Articular chondrocyte of knee joint (primary cell): Measurements from ENCODE around the gene GET3. TPM values are rescaled to one million over a fixed set of nuclear protein-coding genes. Genes with fewer than 3 reads are reported as not detected.

Experiments
- small RNA-seq: library from RNA; depleted of rRNA; stranded (forward); fragments of <200 nt; gene quantifications from one replicate; pipeline ENCODE3, GENCODE V24; 2012
- total RNA-seq: library from RNA; depleted of rRNA; stranded (reverse); fragments of >200 nt; gene quantifications from 2 replicates; pipeline ENCODE4 v1.2.3, GENCODE V29; 2012

GET3 gene
- total RNA-seq = 75.5 and 78.6 TPM in 2 replicates

DNA sequence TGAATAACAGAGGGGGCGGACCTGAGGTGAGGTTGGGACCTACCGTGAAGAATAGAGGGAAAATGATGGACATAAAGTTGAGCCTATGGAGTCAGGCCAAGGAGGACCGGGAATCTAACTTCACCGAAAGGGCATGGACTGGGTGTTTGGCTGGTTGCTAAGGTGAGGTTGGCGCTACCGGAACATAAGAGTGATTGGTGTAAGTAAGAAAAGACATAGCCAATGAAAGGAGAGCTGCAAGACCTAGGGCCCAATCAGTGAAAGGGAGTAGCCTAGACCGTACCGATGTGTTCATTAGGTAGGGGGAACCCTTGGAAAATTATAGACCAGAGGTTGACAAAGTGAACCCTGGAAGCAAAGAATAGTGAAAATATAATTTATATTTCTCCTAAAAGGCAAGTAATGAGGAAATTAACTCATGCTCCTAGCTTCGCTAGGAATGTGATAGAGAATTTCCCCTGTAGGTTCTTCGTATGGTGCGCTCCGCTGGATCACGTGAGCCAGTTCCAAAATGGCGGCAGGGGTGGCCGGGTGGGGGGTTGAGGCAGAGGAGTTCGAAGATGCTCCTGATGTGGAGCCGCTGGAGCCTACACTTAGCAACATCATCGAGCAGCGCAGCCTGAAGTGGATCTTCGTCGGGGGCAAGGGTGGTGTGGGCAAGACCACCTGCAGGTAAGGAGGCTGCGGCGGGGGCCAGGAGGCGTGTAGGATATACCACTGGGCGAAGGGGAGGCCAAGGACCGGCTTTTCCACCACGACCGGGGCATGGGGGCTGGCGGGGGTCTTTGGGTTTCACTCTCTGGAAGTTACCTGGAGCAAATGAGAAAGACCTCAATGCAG is at the start of gene GET3:
TSS of gene GET3 (plus strand) at position 503 of the 840 bp plus-strand sequence. CDS start at position 512, 9 bp downstream.

DNA sequence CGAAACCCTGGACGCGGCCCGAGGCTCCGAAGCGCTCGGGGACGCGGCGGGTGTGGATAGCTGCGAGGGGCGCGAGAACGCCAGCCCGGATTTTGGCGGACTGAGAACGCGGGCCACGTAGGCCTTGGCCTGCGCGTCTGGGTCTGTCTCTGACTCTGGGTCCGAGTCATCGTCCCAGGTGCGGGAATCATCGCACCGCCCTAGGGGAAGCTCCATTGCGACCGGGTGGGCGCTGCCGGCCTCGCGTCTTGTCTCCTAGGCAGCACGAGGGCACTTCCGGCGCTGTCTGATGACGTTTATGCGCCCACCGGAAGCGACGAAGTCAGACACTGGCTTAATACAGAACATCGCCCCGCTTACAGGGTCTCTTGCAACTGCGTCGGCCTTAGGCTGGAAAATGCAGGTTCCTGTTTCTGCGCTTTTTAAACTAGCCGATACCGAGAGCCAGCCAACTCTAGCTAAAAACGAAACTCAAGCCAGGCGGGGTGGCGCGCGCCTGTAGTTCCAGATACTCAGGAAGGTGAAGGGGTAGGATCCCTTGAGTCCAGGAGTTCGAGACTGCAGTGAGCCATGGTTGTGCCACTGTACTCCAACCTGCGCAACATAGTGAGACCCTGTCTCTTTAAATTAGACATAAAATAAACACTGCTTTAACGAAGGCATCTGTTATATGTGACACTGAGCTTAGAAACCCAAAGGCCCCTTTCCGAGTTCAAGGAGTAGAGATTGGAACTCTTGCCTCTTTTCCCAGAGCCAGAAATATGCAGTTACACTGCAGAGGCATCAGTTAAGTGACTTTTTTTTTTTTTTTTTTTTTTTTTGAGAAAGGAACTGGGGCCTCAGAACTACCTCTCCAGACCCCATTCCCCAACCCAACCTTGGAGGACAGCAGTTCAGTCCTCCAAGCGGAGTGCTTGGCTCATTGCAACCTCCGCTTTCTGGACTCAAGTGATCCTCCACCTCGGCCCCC is 40.6 kb upstream of the GET3 start, which contains the start of gene FBXW9:
TSS of gene FBXW9 (minus strand) at position 266 of the 970 bp plus-strand sequence. CDS start at position 216, 50 bp downstream.

DNA sequence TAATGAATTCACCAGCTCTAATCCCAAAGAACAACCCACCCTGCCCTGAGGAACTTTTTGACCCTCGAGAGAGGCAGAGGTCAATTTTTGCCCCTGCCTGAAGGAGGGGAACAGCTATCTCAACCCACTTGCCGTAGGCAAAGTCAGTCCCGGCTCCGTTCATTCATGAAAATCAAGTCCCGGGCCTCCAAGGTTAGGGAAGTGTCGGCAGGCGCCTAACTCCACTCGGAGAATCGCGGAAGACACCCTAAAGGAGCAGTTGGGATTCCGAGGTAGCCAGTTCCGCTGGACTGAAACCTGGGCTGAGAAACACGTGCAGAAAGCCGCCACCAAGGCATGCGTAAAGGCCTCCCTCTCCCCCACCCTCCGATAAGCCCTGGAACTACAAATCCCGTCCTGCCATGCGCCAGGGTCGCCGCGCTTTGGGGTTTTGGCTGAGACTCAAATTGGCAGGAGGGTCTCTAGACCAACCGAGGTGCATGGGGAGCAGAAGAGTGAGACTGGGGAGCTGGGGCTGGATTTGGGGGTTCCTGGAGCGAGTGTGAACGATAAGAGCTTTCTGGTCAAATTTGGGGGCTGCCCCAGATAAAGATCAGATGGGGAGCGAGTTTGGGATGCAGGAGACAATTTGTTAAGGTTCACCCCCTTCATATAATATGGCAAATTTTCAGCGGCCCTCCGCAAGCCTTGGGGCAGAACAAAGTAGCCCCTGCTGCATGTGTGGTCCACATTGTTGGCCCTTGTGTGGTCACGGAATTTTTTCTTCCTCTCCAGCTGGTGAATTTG is 13.5 kb upstream of the GET3 start, which contains the start of gene TNPO2:
TSS of gene TNPO2 (minus strand) at position 292 of the 786 bp plus-strand sequence. CDS start 2,955 bp downstream, outside the sequence.

DNA sequence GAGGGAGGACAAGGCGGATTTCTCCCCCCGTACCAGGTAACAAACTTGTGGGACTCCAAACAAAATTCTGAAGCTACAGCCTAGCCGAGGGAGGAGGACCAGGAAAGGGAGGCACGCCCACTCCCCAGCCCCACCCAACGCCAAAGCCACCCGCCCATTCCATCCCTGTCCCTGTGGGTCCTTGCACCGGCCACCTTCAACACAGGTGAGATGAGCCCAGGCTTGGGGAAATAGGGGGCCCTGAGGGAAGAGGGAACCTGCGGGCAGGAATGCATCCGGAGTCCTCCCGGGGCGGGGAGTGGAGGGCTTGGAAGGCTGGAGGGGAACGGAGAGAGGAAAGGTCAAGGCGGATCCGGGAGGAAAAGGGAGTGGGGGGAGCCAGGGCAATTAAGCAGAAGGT is 14.3 kb downstream of the GET3 start, which contains the start of gene BEST2:
TSS of gene BEST2 (plus strand) at position 157 of the 400 bp plus-strand sequence. CDS start 802 bp downstream, outside the sequence.

DNA sequence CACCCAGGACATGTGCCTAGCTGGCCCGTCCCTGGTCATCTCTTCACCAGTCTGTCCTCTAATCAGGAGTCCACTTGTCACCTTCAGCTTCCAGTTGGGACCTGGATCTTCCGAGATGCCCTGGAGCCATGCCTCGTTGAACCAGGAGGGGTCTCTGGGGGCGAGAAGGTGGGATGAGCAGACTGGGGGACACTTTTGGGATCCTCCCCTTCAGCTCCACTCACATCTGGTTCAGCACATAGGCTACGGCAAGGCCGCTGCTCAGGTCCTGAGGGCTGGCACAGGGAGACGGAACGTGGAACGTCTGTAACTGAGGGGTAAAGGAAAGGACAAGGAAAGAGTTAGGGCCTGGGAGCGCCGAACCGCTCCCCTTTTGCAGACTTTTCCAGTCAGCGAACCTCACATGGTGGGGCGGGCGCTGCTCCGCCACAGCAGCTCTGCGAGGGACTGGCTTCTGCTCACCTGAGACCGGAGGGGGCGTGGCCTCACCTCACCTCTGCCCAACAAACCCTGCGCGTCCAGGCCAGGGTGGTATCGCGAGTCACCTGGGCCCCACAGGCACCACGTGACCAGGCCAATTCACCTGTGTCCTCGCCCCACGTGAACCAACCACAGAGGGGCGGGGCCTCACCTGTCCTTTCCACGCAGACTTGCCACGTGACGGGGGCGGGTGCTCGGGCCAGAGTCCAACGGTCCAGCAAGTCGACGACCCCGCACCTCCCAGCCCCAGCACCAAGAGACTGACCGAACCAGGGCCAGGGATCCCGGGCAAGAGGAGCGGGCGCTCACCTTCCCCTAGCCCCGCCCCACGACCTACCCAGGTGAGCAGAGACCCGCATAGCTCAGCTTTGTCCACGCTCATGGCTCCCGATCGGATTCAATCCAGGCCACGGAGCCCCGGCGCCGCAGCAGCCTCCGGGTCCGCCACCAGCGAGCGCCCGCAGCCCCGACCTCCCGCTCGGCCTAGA is 37.6 kb downstream of the GET3 start, which contains the start of gene HOOK2:
TSS of gene HOOK2 (minus strand) at position 965 of the 968 bp plus-strand sequence. CDS start at position 862, 103 bp downstream.

DNA sequence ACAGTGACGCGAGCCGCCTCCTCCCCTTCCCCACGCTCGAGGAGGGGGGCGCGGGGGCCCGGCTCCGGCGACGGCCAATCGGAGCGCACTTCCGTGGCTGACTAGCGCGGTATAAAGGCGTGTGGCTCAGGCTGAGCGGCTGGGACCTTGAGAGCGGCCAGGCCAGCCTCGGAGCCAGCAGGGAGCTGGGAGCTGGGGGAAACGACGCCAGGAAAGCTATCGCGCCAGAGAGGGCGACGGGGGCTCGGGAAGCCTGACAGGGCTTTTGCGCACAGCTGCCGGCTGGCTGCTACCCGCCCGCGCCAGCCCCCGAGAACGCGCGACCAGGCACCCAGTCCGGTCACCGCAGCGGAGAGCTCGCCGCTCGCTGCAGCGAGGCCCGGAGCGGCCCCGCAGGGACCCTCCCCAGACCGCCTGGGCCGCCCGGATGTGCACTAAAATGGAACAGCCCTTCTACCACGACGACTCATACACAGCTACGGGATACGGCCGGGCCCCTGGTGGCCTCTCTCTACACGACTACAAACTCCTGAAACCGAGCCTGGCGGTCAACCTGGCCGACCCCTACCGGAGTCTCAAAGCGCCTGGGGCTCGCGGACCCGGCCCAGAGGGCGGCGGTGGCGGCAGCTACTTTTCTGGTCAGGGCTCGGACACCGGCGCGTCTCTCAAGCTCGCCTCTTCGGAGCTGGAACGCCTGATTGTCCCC is 54.2 kb downstream of the GET3 start, which contains the start of gene JUNB:
TSS of gene JUNB (plus strand) at position 142 of the 706 bp plus-strand sequence. CDS start at position 428, 286 bp downstream.

Small RNAs within 50 kb of the gene (small RNA-seq; reads per million reads assigned to genes)
- not detected for gene MIR5684
- gene SNORD41 = 9.2 reads per million, percentile 93 among the genes with 10 or more reads in this experiment

Other genes with a start within 250 kb of the GET3 start
- gene ZNF564, start 186.0 kb upstream of the GET3 start, total RNA-seq = 9.8 and 12.3 TPM in 2 replicates
- gene ZNF490, start 126.7 kb upstream of the GET3 start, total RNA-seq = 10.7 and 14.8 TPM in 2 replicates
- 19.7 and 26.6 TPM in 2 replicates for gene ZNF791, start 126.6 kb upstream of the GET3 start, total RNA-seq
- 35.5 and 40.5 TPM in 2 replicates for gene MAN2B1, start 70.8 kb upstream of the GET3 start, total RNA-seq
- gene WDR83, start 70.7 kb upstream of the GET3 start, total RNA-seq = 6.5 and 6.7 TPM in 2 replicates
- gene DHPS, start 55.6 kb upstream of the GET3 start, total RNA-seq = 31.4 and 38.3 TPM in 2 replicates
- not detected in 2 replicates for gene GNG14, start 49.5 kb upstream of the GET3 start, total RNA-seq
- gene FBXW9, start 40.9 kb upstream of the GET3 start, total RNA-seq = 4.8 and 9.8 TPM in 2 replicates
- 40.3 and 44.4 TPM in 2 replicates for gene TNPO2, start 13.6 kb upstream of the GET3 start, total RNA-seq
- 122 and 133 TPM in 2 replicates for gene TRIR, start 2.8 kb upstream of the GET3 start, total RNA-seq
- gene BEST2, start 14.3 kb downstream of the GET3 start, total RNA-seq = not detected in 2 replicates
- 17.4 and 17.8 TPM in 2 replicates for gene HOOK2, start 38.1 kb downstream of the GET3 start, total RNA-seq
- gene JUNB, start 54.0 kb downstream of the GET3 start, total RNA-seq = 137 and 196 TPM in 2 replicates
- gene PRDX2, start 64.3 kb downstream of the GET3 start, total RNA-seq = 169 and 213 TPM in 2 replicates
- not detected in 2 replicates for gene THSD8, start 64.6 kb downstream of the GET3 start, total RNA-seq
- 13.2 and 14.3 TPM in 2 replicates for gene RNASEH2A, start 69.1 kb downstream of the GET3 start, total RNA-seq
- not detected in 2 replicates for gene RTBDN, start 97.1 kb downstream of the GET3 start, total RNA-seq
- gene MAST1, start 101.0 kb downstream of the GET3 start, total RNA-seq = 0.11 and 0.13 TPM in 2 replicates
- gene DNASE2, start 144.0 kb downstream of the GET3 start, total RNA-seq = 33.2 and 36.1 TPM in 2 replicates
- not detected in 2 replicates for gene KLF1, start 149.7 kb downstream of the GET3 start, total RNA-seq
- 21.2 and 26.3 TPM in 2 replicates for gene GCDH, start 153.7 kb downstream of the GET3 start, total RNA-seq
- 0.22 TPM in 1 of 2 replicates, not detected in the other for gene SYCE2, start 181.8 kb downstream of the GET3 start, total RNA-seq
- gene FARSA, start 196.2 kb downstream of the GET3 start, total RNA-seq = 28.4 and 31.1 TPM in 2 replicates
- gene CALR, start 201.1 kb downstream of the GET3 start, total RNA-seq = 2,132 and 2,659 TPM in 2 replicates
- 49.3 and 58.9 TPM in 2 replicates for gene RAD23A, start 208.4 kb downstream of the GET3 start, total RNA-seq
- gene GADD45GIP1, start 219.7 kb downstream of the GET3 start, total RNA-seq = 23.0 and 23.5 TPM in 2 replicates
- gene DAND5, start 232.1 kb downstream of the GET3 start, total RNA-seq = 0.11 TPM in 1 of 2 replicates, not detected in the other